Fibroblast of lung (primary cell): ENCODE measurements around the gene UBA1.

Experiments
- CTCF ChIP-seq, 2 donors: IDR thresholded peaks in 1 of 2; conservative IDR thresholded peaks in 1 of 2; 1 replicate in 1 of 2; 2 replicates in 1 of 2; pipeline ENCODE4 v1.5.1; 2011 to 2012; ENCODE audit warnings: low read length in 2 of 2, control low read depth in 1 of 2, inconsistent platforms in 1 of 2, low read depth in 1 of 2, mild to moderate bottlenecking in 1 of 2
- EZH2 ChIP-seq: IDR thresholded peaks from 2 replicates; pipeline ENCODE4 v1.5.1; 2012; ENCODE audit warnings: low read length, control low read depth, mild to moderate bottlenecking; ENCODE audit errors: missing control alignments

- TF ChIP-seq CTCF (conservative IDR thresholded peaks at IDR 0.05 in 1 of 2, IDR thresholded peaks at IDR 0.05 in 1 of 2; ENCODE audit: low read depth in 1 of 2, low read length in 2 of 2) = no peak
- no peak for TF ChIP-seq EZH2
Observed at GRCh38 chrX:47178337-47178736, 15.3 kb upstream of the UBA1 start.
